ENCODE results near the gene GMDS. TPM values are rescaled to one million over a fixed set of nuclear protein-coding genes. Genes with fewer than 3 reads are reported as not detected.

The GMDS gene
- total RNA-seq, 1 experiment from 2014 or later = 27.6 TPM

DNA sequence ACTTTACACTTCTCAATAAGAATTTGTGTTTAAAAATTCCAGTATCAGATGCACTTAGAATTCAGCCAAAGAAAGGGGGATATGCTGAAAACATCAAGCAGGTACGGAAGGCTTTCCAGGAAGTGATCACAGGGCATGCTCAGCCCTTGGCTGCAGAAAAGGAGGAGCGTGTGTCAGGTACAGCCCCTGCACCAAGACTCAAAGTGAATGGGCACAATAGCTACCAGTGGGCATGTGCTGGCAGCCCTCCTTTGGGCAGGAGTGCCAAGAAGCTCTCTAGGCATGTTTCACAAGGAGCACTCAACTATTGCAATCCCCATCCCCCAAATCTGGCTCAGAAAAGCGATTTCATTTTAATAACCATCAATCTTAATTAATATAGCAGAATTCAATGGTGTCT, 298.8 kb downstream of the GMDS start:
- no peak for DNase-seq
- H3K27ac ChIP-seq (ENCODE audit: insufficient read length, low read depth, low read length) = no peak overlapping the region
- H4K8ac ChIP-seq (replicated peaks; ENCODE audit: insufficient read length, low read depth, low read length) = no peak overlapping the region
- H3K79me2 ChIP-seq (ENCODE audit: insufficient read depth, low read length) = no peaks in the 10 kb centered on the region
- H3K4ac ChIP-seq (ENCODE audit: low read depth, low read length) = no peak overlapping the region
- no peak overlapping the region for H3K18ac ChIP-seq (ENCODE audit: insufficient read length, low read depth, low read length)
- peaks cover 4 to 6% of the 10 kb centered on the region in 2 experiments for H3K4me1 Mint-ChIP-seq
- H3K27me3 Mint-ChIP-seq (ENCODE audit: low read depth) = no peaks in the 10 kb centered on the region
- no peaks in the 10 kb centered on the region for H3K23me2 ChIP-seq (ENCODE audit: insufficient read length, low read depth, low read length, poor library complexity, severe bottlenecking)
- H4K20me1 ChIP-seq (ENCODE audit: control insufficient read depth, insufficient read depth, insufficient read length) = no peaks in the 10 kb centered on the region
- no peak overlapping the region for H3K14ac ChIP-seq (ENCODE audit: insufficient read depth, low read length)
- WGBS (ENCODE audit: extremely low coverage, insufficient read length, low lambda C conversion rate) = no CpG with 5 or more reads among the region's 3 CpGs
- H3K23ac ChIP-seq (ENCODE audit: insufficient read length, low read depth, low read length) = no peak overlapping the region
- H2AFZ ChIP-seq (ENCODE audit: low read length) = no peak overlapping the region
- no peak overlapping the region for H3K9ac ChIP-seq (ENCODE audit: extremely low read depth, insufficient read length, low read length)
- H4K5ac ChIP-seq (ENCODE audit: insufficient read length, low read depth, low read length) = no peak overlapping the region
- H3K56ac ChIP-seq (ENCODE audit: insufficient read length, low read depth, low read length) = no peak overlapping the region
- H4K91ac ChIP-seq (ENCODE audit: insufficient read length, low read depth, low read length) = no peak overlapping the region
- H3K27me3 ChIP-seq (ENCODE audit: insufficient read depth, low read length) = no peaks in the 10 kb centered on the region
- no peak overlapping the region for H3T11ph ChIP-seq (ENCODE audit: low read length)
- no peaks in the 10 kb centered on the region for H3K9me3 Mint-ChIP-seq
- no peak overlapping the region for H2BK20ac ChIP-seq (ENCODE audit: low read depth, low read length, poor library complexity, severe bottlenecking)
- H2AK5ac ChIP-seq (ENCODE audit: insufficient read length, low read length) = no peak overlapping the region
- no peak overlapping the region for H2BK120ac ChIP-seq (ENCODE audit: low read depth, low read length, poor library complexity, severe bottlenecking)
- no peak overlapping the region for H2BK12ac ChIP-seq (ENCODE audit: insufficient read length, low read depth, low read length)
- no peak overlapping the region for H3K4me3 Mint-ChIP-seq
- no peaks in the 10 kb centered on the region; a peak in 1 of 7 replicates for H3K36me3 Mint-ChIP-seq (ENCODE audit: insufficient read depth in 1 of 3, low read depth in 3 of 3)
- H2BK5ac ChIP-seq (ENCODE audit: insufficient read length, low read length) = no peak overlapping the region
- H3K4me2 ChIP-seq (ENCODE audit: insufficient read depth, insufficient read length, low read length) = no peak overlapping the region
- TF ChIP-seq, protein P1, sequence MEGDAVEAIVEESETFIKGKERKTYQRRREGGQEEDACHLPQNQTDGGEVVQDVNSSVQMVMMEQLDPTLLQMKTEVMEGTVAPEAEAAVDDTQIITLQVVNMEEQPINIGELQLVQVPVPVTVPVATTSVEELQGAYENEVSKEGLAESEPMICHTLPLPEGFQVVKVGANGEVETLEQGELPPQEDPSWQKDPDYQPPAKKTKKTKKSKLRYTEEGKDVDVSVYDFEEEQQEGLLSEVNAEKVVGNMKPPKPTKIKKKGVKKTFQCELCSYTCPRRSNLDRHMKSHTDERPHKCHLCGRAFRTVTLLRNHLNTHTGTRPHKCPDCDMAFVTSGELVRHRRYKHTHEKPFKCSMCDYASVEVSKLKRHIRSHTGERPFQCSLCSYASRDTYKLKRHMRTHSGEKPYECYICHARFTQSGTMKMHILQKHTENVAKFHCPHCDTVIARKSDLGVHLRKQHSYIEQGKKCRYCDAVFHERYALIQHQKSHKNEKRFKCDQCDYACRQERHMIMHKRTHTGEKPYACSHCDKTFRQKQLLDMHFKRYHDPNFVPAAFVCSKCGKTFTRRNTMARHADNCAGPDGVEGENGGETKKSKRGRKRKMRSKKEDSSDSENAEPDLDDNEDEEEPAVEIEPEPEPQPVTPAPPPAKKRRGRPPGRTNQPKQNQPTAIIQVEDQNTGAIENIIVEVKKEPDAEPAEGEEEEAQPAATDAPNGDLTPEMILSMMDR (conservative IDR thresholded peaks at IDR 0.05) = no peak
- H3K27ac Mint-ChIP-seq = no peak overlapping the region
- no peaks in the 10 kb centered on the region for H3K9me3 ChIP-seq (ENCODE audit: control insufficient read depth, low read depth, low read length)
- H3K79me1 ChIP-seq (ENCODE audit: insufficient read depth, low read depth, low read length, poor library complexity, severe bottlenecking) = no peaks in the 10 kb centered on the region
- H2BK15ac ChIP-seq (ENCODE audit: low read depth, low read length) = no peak overlapping the region
- no peaks in the 10 kb centered on the region for H3K4me1 ChIP-seq (ENCODE audit: insufficient read depth, low read length)
